ENCODE data around the gene OLFML2B. TPM values are rescaled to one million over a fixed set of nuclear protein-coding genes. Genes with fewer than 3 reads are reported as not detected.
A peak's percentile ranks its signal among the peaks of the same experiment; 100 is the strongest.

The OLFML2B gene
- polyA plus RNA-seq, 1 of the 3 experiments (the other 2 are of a cell fraction) = 7.3 TPM

GRCh38 chr1:162021124-162021523 lies 2.5 kb downstream of the OLFML2B start:
- DNase-seq = no peak
- H3K27me3 ChIP-seq (ENCODE audit: insufficient read depth) = no peaks in the 10 kb centered on the region
- H3K9me3 ChIP-seq = no peaks in the 10 kb centered on the region
- H2AFZ ChIP-seq (ENCODE audit: low read depth) = no peak overlapping the region
- H3K9me2 ChIP-seq = no peaks in the 10 kb centered on the region
- TF ChIP-seq POLR2AphosphoS5 (IDR thresholded peaks at IDR 0.05; ENCODE audit: low read depth, low read length) (no peak), EZH2phosphoT487 (IDR thresholded peaks at IDR 0.05; ENCODE audit: borderline replicate concordance, low read depth) (no peak), GATA2 (CRISPR knock-in tag; IDR thresholded peaks at IDR 0.05) (no peak), RCOR1 (IDR thresholded peaks at IDR 0.05; ENCODE audit: low read length) (no peak), ZBTB33 (IDR thresholded peaks at IDR 0.05; ENCODE audit: borderline replicate concordance, low read depth) (no peak), TEAD4 (IDR thresholded peaks at IDR 0.05; ENCODE audit: borderline replicate concordance, insufficient read depth) (no peak), JUND (IDR thresholded peaks at IDR 0.05) (no peak), GABPA (IDR thresholded peaks at IDR 0.05; ENCODE audit: low read depth) (no peak), ELF1 (IDR thresholded peaks at IDR 0.05) (no peak), SMC3 (IDR thresholded peaks at IDR 0.05; ENCODE audit: low read depth, low read length) (no peak), IRF3 (IDR thresholded peaks at IDR 0.05; ENCODE audit: low read depth, low read length) (no peak), MEF2A (IDR thresholded peaks at IDR 0.05; ENCODE audit: borderline replicate concordance, low read depth) (no peak), NFIC (IDR thresholded peaks at IDR 0.05; ENCODE audit: borderline replicate concordance) (no peak), YY1 (IDR thresholded peaks at IDR 0.05; ENCODE audit: low read depth) (no peak), CHD2 (IDR thresholded peaks at IDR 0.05; ENCODE audit: low read length, partially characterized antibody) (no peak), EP300 (IDR thresholded peaks at IDR 0.05; ENCODE audit: borderline replicate concordance in 1 of 2, low read depth in 1 of 2, low read length in 1 of 2) (no peak), FOXJ3 (CRISPR knock-in tag; IDR thresholded peaks at IDR 0.05) (no peak), FOXM1 (IDR thresholded peaks at IDR 0.05; ENCODE audit: low read depth) (no peak), CTCF (IDR thresholded peaks at IDR 0.05) (no peak)
- TF ChIP-seq, protein P1, sequence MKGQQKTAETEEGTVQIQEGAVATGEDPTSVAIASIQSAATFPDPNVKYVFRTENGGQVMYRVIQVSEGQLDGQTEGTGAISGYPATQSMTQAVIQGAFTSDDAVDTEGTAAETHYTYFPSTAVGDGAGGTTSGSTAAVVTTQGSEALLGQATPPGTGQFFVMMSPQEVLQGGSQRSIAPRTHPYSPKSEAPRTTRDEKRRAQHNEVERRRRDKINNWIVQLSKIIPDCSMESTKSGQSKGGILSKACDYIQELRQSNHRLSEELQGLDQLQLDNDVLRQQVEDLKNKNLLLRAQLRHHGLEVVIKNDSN (IDR thresholded peaks at IDR 0.05; ENCODE audit: borderline replicate concordance, low read depth) = no peak
- peak overlapping the region; percentile 29 to 58; a peak in 2 of 4 replicates for H3K27ac ChIP-seq (ENCODE audit: low read depth in 2 of 2, low read length in 1 of 2)
- H3K79me2 ChIP-seq (ENCODE audit: insufficient read depth) = no peaks in the 10 kb centered on the region
- ChIA-PET POLR2A (no interaction called here), CTCF (interaction anchor here (1.3 to 1.9 kb wide), 2 partner anchors 16 to 229 kb away, joined by 5 to 6 read pairs; no protein-coding TSS in a partner anchor)
- 85% methylated on average over 4 of the region's 4 CpGs for WGBS (ENCODE audit: low lambda C conversion rate)
- peak overlapping the region; percentile 91 for H3K4me2 ChIP-seq
- peak overlapping the region in 1 of 2 experiments; percentile 23; a peak in 1 of 4 replicates for H3K4me3 ChIP-seq (ENCODE audit: low read depth in 2 of 2, low read length in 1 of 2)
- peaks cover 14% of the 10 kb centered on the region for H3F3A ChIP-seq (replicated peaks; ENCODE audit: insufficient read depth)
- peaks cover 0 to 3% of the 10 kb centered on the region in 2 experiments for H3K36me3 ChIP-seq (replicated peaks in 1 of 2; ENCODE audit: control insufficient read depth in 1 of 2, insufficient read depth in 2 of 2, low read length in 1 of 2)
- H3K4me1 ChIP-seq (ENCODE audit: control insufficient read depth in 1 of 2, insufficient read depth in 2 of 2, low read depth in 1 of 2, low read length in 1 of 2) = peaks cover 25 to 32% of the 10 kb centered on the region in 2 experiments
- H3K9ac ChIP-seq = no peak overlapping the region
- H4K20me1 ChIP-seq (ENCODE audit: insufficient read depth) = no peaks in the 10 kb centered on the region

Data from SK-N-SH (cell line).